DND-41 (cell line): ENCODE data around the gene GALNT6.

ENCODE experiments used
- CTCF ChIP-seq: IDR thresholded peaks from 2 replicates; pipeline ENCODE4 v1.5.1; 2012; ENCODE audit warnings: borderline replicate concordance, low read length, moderate library complexity, mild to moderate bottlenecking; ENCODE audit not compliant: poor library complexity, severe bottlenecking; ENCODE audit errors: extremely low read depth
- EZH2 ChIP-seq: IDR thresholded peaks from 3 replicates; pipeline ENCODE4 v1.6.1; 2012; ENCODE audit warnings: borderline replicate concordance, low read depth, mild to moderate bottlenecking, moderate library complexity, low read length, inconsistent platforms; ENCODE audit not compliant: severe bottlenecking

- TF ChIP-seq CTCF: no peak
- no peak for TF ChIP-seq EZH2
Measured at GRCh38 chr12:51432921-51433320, 41.7 kb upstream of the GALNT6 start.
